ENCODE data around the gene CARD9. TPM values are rescaled to one million over a fixed set of nuclear protein-coding genes. Genes with fewer than 3 reads are reported as not detected.

Gene CARD9
- total RNA-seq (1 to 10 TPM in 2 of 9 donors, under 1 TPM in 7; 0.30 to 7.1 (median 0.77) TPM), polyA plus RNA-seq (under 1 TPM; 0.69 to 1.00 TPM)
- long read RNA-seq, donor 1, partial matches to known transcripts, result 1 of 1 reads
- long read RNA-seq, donor 1, other reads (novel, unspliced or antisense), result 0 of 1 reads
- long read RNA-seq, donor 2, partial matches to known transcripts, result 1 of 3 reads
- long read RNA-seq, donor 2, other reads (novel, unspliced or antisense), result 0 of 3 reads
- long read RNA-seq, donor 3, partial matches to known transcripts, result 0 of 2 reads
- long read RNA-seq, donor 3, other reads (novel, unspliced or antisense), result 1 of 2 reads

- Histone ChIP-seq H3K4me3 (peak within 1 kb of the TSS in 9 of 12 donors; percentile 12 to 63 (median 33)), H3K27ac (peak within 1 kb of the TSS in 3 of 12 donors; percentile 29 to 77 (median 46)), H3K4me1 (peaks cover 0 to 25% (median 4%) of the 10 kb centered on the region in 12 donors), H3K36me3 (peaks cover 0 to 6% (median 0%) of the 10 kb centered on the region in 9 donors), H3K9me3 (no peaks in the 10 kb centered on the region), H3K27me3 (no peaks in the 10 kb centered on the region)
- DNase-seq (peak in 1 of 5 donors; percentile 60), ATAC-seq (peak; percentile 26 to 63 (median 38))
- 64 to 85% (median 74%) methylated on average over 9 to 27 of the region's 27 CpGs for WGBS, 4 donors
- TF ChIP-seq CTCF (IDR thresholded peaks at IDR 0.05), result no peak
- no peak for TF ChIP-seq POLR2A (IDR thresholded peaks at IDR 0.05)
- intact Hi-C loops (cut with DNase I), result no loop called here
Measured at GRCh38 chr9:136373300-136374182, at the start of gene CARD9. Gene CARD9, minus strand, starts transcription at chr9:136373669. Its CDS starts 1,591 bp downstream, at chr9:136372078.

GRCh38 chr9:136422876-136423275 is 49.4 kb upstream of the CARD9 start:
- Histone ChIP-seq H3K9me3 (no peaks in the 10 kb centered on the region), H3K4me1 (no peaks in the 10 kb centered on the region), H3K27ac (no peak overlapping the region), H3K27me3 (no peaks in the 10 kb centered on the region), H3K4me3 (no peak overlapping the region), H3K36me3 (peaks cover 2 to 93% (median 75%) of the 10 kb centered on the region in 9 donors)
- WGBS, 4 donors, result 93 to 96% (median 95%) methylated on average over 21 to 26 of the region's 26 CpGs
- intact Hi-C loops (cut with DNase I), result no loop called here
- ATAC-seq (peak in 1 of 4 donors; percentile 16), DNase-seq (no peak)
- TF ChIP-seq CTCF (IDR thresholded peaks at IDR 0.05) (no peak), POLR2A (IDR thresholded peaks at IDR 0.05) (no peak)

- Histone ChIP-seq H3K27ac (no peak overlapping the region), H3K4me3 (no peak overlapping the region), H3K36me3 (peaks cover 2 to 95% (median 83%) of the 10 kb centered on the region in 9 donors), H3K9me3 (no peaks in the 10 kb centered on the region), H3K4me1 (no peaks in the 10 kb centered on the region), H3K27me3 (no peaks in the 10 kb centered on the region)
- intact Hi-C loops (cut with DNase I), result no loop called here
- 88 to 94% (median 90%) methylated on average over 13 to 21 of the region's 21 CpGs for WGBS, 4 donors
- TF ChIP-seq POLR2A (IDR thresholded peaks at IDR 0.05) (no peak), CTCF (IDR thresholded peaks at IDR 0.05) (no peak)
- DNase-seq (no peak), ATAC-seq (no peak)
Measured at GRCh38 chr9:136421791-136422190, 48.3 kb upstream of the CARD9 start.

GRCh38 chr9:136419092-136419420 is 45.6 kb upstream of the CARD9 start:
- intact Hi-C loops (cut with DNase I), result no loop called here
- DNase-seq, result no peak
- Histone ChIP-seq H3K27ac (no peak overlapping the region), H3K36me3 (peaks cover 2 to 100% (median 98%) of the 10 kb centered on the region in 9 donors), H3K4me1 (no peaks in the 10 kb centered on the region), H3K9me3 (no peaks in the 10 kb centered on the region), H3K4me3 (no peak overlapping the region), H3K27me3 (no peaks in the 10 kb centered on the region)
- no peak for ATAC-seq
- 88 to 95% (median 94%) methylated on average over 10 to 12 of the region's 12 CpGs for WGBS, 4 donors
- TF ChIP-seq CTCF (IDR thresholded peaks at IDR 0.05) (no peak), POLR2A (IDR thresholded peaks at IDR 0.05) (no peak)

Data from heart left ventricle (tissue), 16 donors.